Endothelial cell of umbilical vein (primary cell): ENCODE measurements around the gene HOXB5.

Experiments used
- EZH2 ChIP-seq: IDR thresholded peaks from 2 replicates; pipeline ENCODE4 v1.6.1; 2012; ENCODE audit warnings: borderline replicate concordance, low read depth, mild to moderate bottlenecking, moderate library complexity, low read length, inconsistent platforms; ENCODE audit not compliant: severe bottlenecking
- GATA2 ChIP-seq: IDR thresholded peaks from 2 replicates; pipeline ENCODE4 v1.7.0; 2011; ENCODE audit warnings: low read depth, mild to moderate bottlenecking, moderate library complexity, mixed read lengths, low read length; ENCODE audit not compliant: insufficient read length, insufficient read depth
- JUN ChIP-seq: IDR thresholded peaks from 2 replicates; pipeline ENCODE4 v1.6.1; 2011; ENCODE audit warnings: borderline replicate concordance, low read depth; ENCODE audit not compliant: insufficient read length, insufficient read depth
- MYC ChIP-seq: IDR thresholded peaks from one replicate; pipeline ENCODE4 v1.6.1; 2011; ENCODE audit warnings: mild to moderate bottlenecking, low read depth, low read length
- POLR2A ChIP-seq: IDR thresholded peaks from 2 replicates; pipeline ENCODE4 v1.6.1; 2012; ENCODE audit warnings: low read depth, mild to moderate bottlenecking, control low read depth, low read length
- POLR2AphosphoS5 ChIP-seq: IDR thresholded peaks from 2 replicates; pipeline ENCODE4 v1.6.1; 2012; ENCODE audit warnings: low read depth, mild to moderate bottlenecking, control low read depth, low read length, moderate library complexity; ENCODE audit not compliant: insufficient read depth
- TF ChIP-seq, protein P1 (sequence below), 2 donors: IDR thresholded peaks; 1 replicate in 1 of 2; 2 replicates in 1 of 2; pipeline ENCODE4 v1.5.1; 2011; ENCODE audit warnings: low read length in 2 of 2, mild to moderate bottlenecking in 2 of 2, moderate library complexity in 2 of 2, control low read depth in 1 of 2, inconsistent platforms in 1 of 2, low read depth in 1 of 2; ENCODE audit not compliant: insufficient read depth in 1 of 2; ENCODE audit errors: extremely low read depth in 1 of 2
- TF ChIP-seq, protein P2 (sequence below): IDR thresholded peaks from 2 replicates; pipeline ENCODE4 v1.6.1; 2011; ENCODE audit not compliant: insufficient read depth, insufficient read length

DNA sequence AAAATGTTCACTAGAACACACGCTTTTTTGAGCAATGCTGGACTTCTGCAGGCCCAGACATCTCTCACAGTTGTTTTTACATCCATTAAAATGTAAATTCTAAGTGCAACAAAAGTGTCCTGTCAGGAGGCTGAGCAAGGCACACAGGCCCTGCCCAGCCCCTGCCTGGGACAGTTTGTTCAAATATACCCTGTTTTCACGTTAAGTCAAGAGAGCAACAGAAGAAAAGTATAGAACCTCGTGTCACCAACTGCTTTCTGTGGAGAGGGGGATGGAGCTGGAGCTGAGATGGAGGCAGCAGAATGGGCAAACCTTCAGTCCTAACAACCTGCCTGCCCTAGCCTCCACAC lies 44.3 kb downstream of the HOXB5 start:
- TF ChIP-seq EZH2 (no peak), POLR2AphosphoS5 (no peak), POLR2A (no peak), JUN (no peak), MYC (no peak), GATA2 (no peak)
- TF ChIP-seq, protein P1, sequence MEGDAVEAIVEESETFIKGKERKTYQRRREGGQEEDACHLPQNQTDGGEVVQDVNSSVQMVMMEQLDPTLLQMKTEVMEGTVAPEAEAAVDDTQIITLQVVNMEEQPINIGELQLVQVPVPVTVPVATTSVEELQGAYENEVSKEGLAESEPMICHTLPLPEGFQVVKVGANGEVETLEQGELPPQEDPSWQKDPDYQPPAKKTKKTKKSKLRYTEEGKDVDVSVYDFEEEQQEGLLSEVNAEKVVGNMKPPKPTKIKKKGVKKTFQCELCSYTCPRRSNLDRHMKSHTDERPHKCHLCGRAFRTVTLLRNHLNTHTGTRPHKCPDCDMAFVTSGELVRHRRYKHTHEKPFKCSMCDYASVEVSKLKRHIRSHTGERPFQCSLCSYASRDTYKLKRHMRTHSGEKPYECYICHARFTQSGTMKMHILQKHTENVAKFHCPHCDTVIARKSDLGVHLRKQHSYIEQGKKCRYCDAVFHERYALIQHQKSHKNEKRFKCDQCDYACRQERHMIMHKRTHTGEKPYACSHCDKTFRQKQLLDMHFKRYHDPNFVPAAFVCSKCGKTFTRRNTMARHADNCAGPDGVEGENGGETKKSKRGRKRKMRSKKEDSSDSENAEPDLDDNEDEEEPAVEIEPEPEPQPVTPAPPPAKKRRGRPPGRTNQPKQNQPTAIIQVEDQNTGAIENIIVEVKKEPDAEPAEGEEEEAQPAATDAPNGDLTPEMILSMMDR (IDR thresholded peaks at IDR 0.05; ENCODE audit: extremely low read depth in 1 of 2, insufficient read depth in 1 of 2, low read depth in 1 of 2, low read length in 2 of 2) = no peak
- TF ChIP-seq, protein P2, sequence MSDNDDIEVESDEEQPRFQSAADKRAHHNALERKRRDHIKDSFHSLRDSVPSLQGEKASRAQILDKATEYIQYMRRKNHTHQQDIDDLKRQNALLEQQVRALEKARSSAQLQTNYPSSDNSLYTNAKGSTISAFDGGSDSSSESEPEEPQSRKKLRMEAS = no peak
